GM12878 (cell line): ENCODE measurements around the gene BCO1. TPM values are rescaled to one million over a fixed set of nuclear protein-coding genes. Genes with fewer than 3 reads are reported as not detected.

Source experiments
- ATAC-seq: fragments of 200-7000 bp; cut with Tn5 transposase; 3 replicates; pipeline ENCODE4 v1.9.1; 2020; ENCODE audit warnings: mild to moderate bottlenecking, moderate library complexity
- BruUV-seq: library from RNA; stranded (reverse); fragments of 400-500 nt; replicated peaks from 2 replicates; lab custom pipeline; 2021; lab: Mats Ljungman, UMichigan
- CTCF ChIA-PET: fragments of 300-600 bp; sonication (Branson Sonifier 250); formaldehyde crosslinking; extraction: SDS; loops from one replicate; lab custom pipeline; 2021; ENCODE audit warnings: inconsistent platforms; lab: Yijun Ruan, JAX
- POLR2A ChIA-PET: fragments of 350-600 bp; formaldehyde crosslinking; extraction: SDS; loops from one replicate; lab custom pipeline; 2021; ENCODE audit warnings: inconsistent platforms; lab: Charles Lee
- RAD21 ChIA-PET: fragments of 300-600 bp; sonication (Branson Sonifier 250); formaldehyde crosslinking; loops from one replicate; lab custom pipeline; 2023; ENCODE audit warnings: antibody characterized with exemption; ENCODE audit not compliant: unreplicated experiment; lab: Charles Lee
- SMC1A ChIA-PET: fragments of 300-600 bp; sonication (Branson Sonifier 250); formaldehyde crosslinking; loops from one replicate; lab custom pipeline; 2023; ENCODE audit not compliant: unreplicated experiment, uncharacterized antibody; lab: Charles Lee
- DNase-seq: peaks from one replicate; pipeline ENCODE4 v3.0.0-alpha.2; 2011; ENCODE audit warnings: low read depth, low spot score
- FAIRE-seq: peaks from 3 replicates; lab custom pipeline; 2011; peaks lifted over from hg19 to GRCh38; lab: Jason Lieb, UNC
- H2AFZ ChIP-seq: 2 replicates; pipeline ENCODE4 v1.6.0; 2011; ENCODE audit warnings: low read depth, low read length, control low read depth; ENCODE audit not compliant: control insufficient read depth
- H3K27ac ChIP-seq: 2 replicates; pipeline ENCODE4 v1.5.1; 2011; ENCODE audit warnings: control low read depth; ENCODE audit not compliant: control insufficient read depth, insufficient read depth
- H3K27me3 ChIP-seq, 2 experiments: replicated peaks in 1 of 2; 2 replicates each; pipeline versions ENCODE4 v1.6.0 to v1.6.1; 2011; ENCODE audit warnings: low read length in 1 of 2; ENCODE audit not compliant: control insufficient read depth in 2 of 2, insufficient read depth in 2 of 2
- H3K36me3 ChIP-seq, 2 experiments: 2 replicates each; pipeline ENCODE4 v1.5.1; 2011; ENCODE audit warnings: low read length in 1 of 2; ENCODE audit not compliant: control insufficient read depth in 2 of 2, insufficient read depth in 2 of 2
- H3K4me1 ChIP-seq: 2 replicates; pipeline ENCODE4 v1.6.1; 2011; ENCODE audit warnings: mild to moderate bottlenecking, low read length, moderate library complexity, mixed read lengths; ENCODE audit not compliant: control insufficient read depth, insufficient read depth
- H3K4me2 ChIP-seq: 2 replicates; pipeline ENCODE4 v1.6.0; 2011; ENCODE audit warnings: control low read depth; ENCODE audit not compliant: control insufficient read depth, insufficient read depth
- H3K4me3 ChIP-seq: fragments of 200-600 bp; sonication (generic); 2 replicates; pipeline ENCODE4 v1.5.1; 2016
- H3K79me2 ChIP-seq: 2 replicates; pipeline ENCODE4 v1.6.0; 2011; ENCODE audit warnings: low read length; ENCODE audit not compliant: control insufficient read depth, insufficient read depth
- H3K9ac ChIP-seq: 2 replicates; pipeline ENCODE4 v1.8.0; 2011; ENCODE audit warnings: low read length, control low read depth, mixed read lengths; ENCODE audit not compliant: control insufficient read depth, insufficient read depth
- H3K9me3 ChIP-seq: replicated peaks from 3 replicates; pipeline ENCODE4 v1.5.1; 2011; ENCODE audit warnings: mild to moderate bottlenecking, low read length; ENCODE audit not compliant: control insufficient read depth, insufficient read depth
- H4K20me1 ChIP-seq: 2 replicates; pipeline ENCODE4 v1.6.0; 2011; ENCODE audit not compliant: control insufficient read depth, insufficient read depth
- BHLHE40 ChIP-seq, 2 experiments: fragments of 450-650 bp in 1 of 2; IDR thresholded peaks; 2 replicates each; pipeline ENCODE4 v1.6.1; 2011 to 2017; ENCODE audit warnings: low read depth in 2 of 2, borderline replicate concordance in 1 of 2, improper control_type of control experiment in 1 of 2, low read length in 1 of 2, mild to moderate bottlenecking in 1 of 2
- ESRRA ChIP-seq: IDR thresholded peaks from 2 replicates; pipeline ENCODE4 v1.6.1; 2012; ENCODE audit warnings: mild to moderate bottlenecking, low read length, improper control_type of control experiment
- EZH2 ChIP-seq: IDR thresholded peaks from 2 replicates; pipeline ENCODE4 v1.6.1; 2012; ENCODE audit warnings: low read depth, mild to moderate bottlenecking, control low read depth, inconsistent platforms, low read length, borderline replicate concordance; ENCODE audit not compliant: control insufficient read depth
- HCFC1 ChIP-seq: fragments of 150-350 bp; IDR thresholded peaks from 2 replicates; pipeline ENCODE4 v1.6.1; 2014; ENCODE audit warnings: low read length
- TBL1XR1 ChIP-seq: IDR thresholded peaks from 2 replicates; pipeline ENCODE4 v1.6.1; 2012; ENCODE audit warnings: low read depth, low read length, improper control_type of control experiment
- WGBS: methylation state at CpG from one replicate; pipeline ENCODE4 v1.1.6; 2016; ENCODE audit warnings: low lambda C conversion rate; ENCODE audit not compliant: insufficient replicate concordance, insufficient coverage; ENCODE audit errors: missing lambda C conversion rate; 5-methylcytosine and 5-hydroxymethylcytosine counted together
- in situ Hi-C: fragments of 300-500 bp; cut with MboI; formaldehyde crosslinking; loops from 9 replicates; pipeline ENCODE4 v1.14.3; 2018; ENCODE audit warnings: mixed read lengths
- intact Hi-C: fragments of 100-400 bp; cut with micrococcal nuclease; formaldehyde crosslinking; loops from one replicate; pipeline ENCODE4 v1.14.2; 2022; ENCODE audit not compliant: unreplicated experiment
- polyA plus RNA-seq, 11 experiments: library from polyadenylated mRNA; depleted of rRNA in 4 of 11; unstranded in 6 of 11; stranded (reverse) in 5 of 11; fragments of >200 nt; fragmentation: Nextera tagmentation in 4 of 11; fragmentation: Illumina TruSeq in 1 of 11; extraction: Ambion mirVana in 4 of 11; extraction: Trizol in 1 of 11; gene quantifications; 1 replicate in 1 of 11; 2 replicates in 10 of 11; pipeline versions ENCODE4 v1.2.1 to v1.2.3, GENCODE V29; 2011 to 2016; ENCODE audit warnings: inconsistent platforms in 2 of 11, missing spikeins in 2 of 11, low read depth in 1 of 11
- total RNA-seq, 4 experiments: library from RNA; depleted of rRNA in 3 of 4; stranded (reverse); fragments of >200 nt in 3 of 4; fragmentation: Illumina TruSeq in 1 of 4; extraction: Trizol in 1 of 4; gene quantifications; 2 replicates each; pipeline versions ENCODE4 v1.2.1 to v1.2.3, GENCODE V29; 2013 to 2021
- TF ChIP-seq, protein P1 (sequence below): fragments of 450-650 bp; IDR thresholded peaks from 2 replicates; pipeline ENCODE4 v1.6.1; 2014; ENCODE audit warnings: mild to moderate bottlenecking
- TF ChIP-seq, protein P2 (sequence below): IDR thresholded peaks from 2 replicates; pipeline ENCODE4 v1.6.1; 2012; ENCODE audit warnings: low read depth, low read length, improper control_type of control experiment
- TF ChIP-seq, protein P3 (sequence below): fragments of 450-650 bp; formaldehyde crosslinking; IDR thresholded peaks from 2 replicates; pipeline ENCODE4 v1.4.0; 2020; ENCODE audit warnings: mild to moderate bottlenecking, moderate library complexity

BCO1 gene
- total and polyA plus RNA-seq, 10 of the 15 experiments (the other 5 are each of a cell fraction or from before 2014, with no cell fraction given) = 0.09 to 0.21 (median 0.14) TPM; not detected in 7

DNA sequence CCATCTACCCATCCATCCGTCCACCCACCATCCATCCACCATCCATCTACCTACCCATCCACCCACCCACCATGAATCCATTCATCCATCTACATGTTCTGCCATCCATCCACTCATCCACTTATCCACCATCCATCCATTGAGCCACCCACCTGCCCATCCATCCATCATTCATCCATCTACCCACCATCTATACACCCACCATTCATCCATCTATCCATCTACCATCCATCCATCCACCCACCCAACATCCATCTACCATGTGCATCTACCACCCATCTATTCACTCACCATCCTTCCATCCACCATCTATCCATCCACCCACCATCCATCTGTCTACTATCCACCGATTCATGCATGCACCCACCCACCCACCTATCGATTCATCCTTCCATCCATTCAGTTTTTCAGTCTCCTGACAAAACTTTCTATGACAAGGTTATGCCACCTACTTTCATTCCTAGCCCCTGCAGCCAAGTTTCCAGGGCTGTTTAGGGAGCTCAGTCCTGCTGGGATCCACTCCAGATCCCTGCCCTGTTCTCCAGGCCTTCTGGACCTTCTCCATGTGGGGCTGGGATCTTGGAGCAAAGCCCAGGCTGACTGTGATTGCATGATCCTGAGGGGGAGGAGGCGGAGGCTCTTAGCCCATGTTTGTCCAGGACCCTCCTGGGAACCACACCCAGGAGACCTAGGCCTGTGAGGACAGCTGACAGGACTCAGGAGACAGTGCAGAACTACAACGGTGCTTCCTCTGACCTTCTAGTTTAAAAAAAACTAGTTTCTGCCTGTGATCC lies 27.4 kb downstream of the BCO1 start:
- Histone ChIP-seq H3K79me2 (no peaks in the 10 kb centered on the region), H3K27ac (no peak overlapping the region), H2AFZ (no peak overlapping the region), H3K4me3 (no peak overlapping the region), H3K36me3 (no peaks in the 10 kb centered on the region), H3K9me3 (no peaks in the 10 kb centered on the region), H4K20me1 (no peaks in the 10 kb centered on the region), H3K9ac (no peak overlapping the region), H3K27me3 (no peaks in the 10 kb centered on the region), H3K4me1 (no peaks in the 10 kb centered on the region), H3K4me2 (no peak overlapping the region)
- no peak for FAIRE-seq
- in situ Hi-C loops (no loop called here), intact Hi-C loops (loop anchor here (10.0 kb wide), 1 partner anchor 469 kb away; no protein-coding TSS in a partner anchor)
- ChIA-PET POLR2A (no interaction called here), SMC1A (no interaction called here), CTCF (no interaction called here), RAD21 (no interaction called here)
- DNase-seq = no peak
- no TSS peak for BruUV-seq
- WGBS = 30% methylated on average over 5 of the region's 5 CpGs
- no peak for ATAC-seq
- TF ChIP-seq, protein P1, sequence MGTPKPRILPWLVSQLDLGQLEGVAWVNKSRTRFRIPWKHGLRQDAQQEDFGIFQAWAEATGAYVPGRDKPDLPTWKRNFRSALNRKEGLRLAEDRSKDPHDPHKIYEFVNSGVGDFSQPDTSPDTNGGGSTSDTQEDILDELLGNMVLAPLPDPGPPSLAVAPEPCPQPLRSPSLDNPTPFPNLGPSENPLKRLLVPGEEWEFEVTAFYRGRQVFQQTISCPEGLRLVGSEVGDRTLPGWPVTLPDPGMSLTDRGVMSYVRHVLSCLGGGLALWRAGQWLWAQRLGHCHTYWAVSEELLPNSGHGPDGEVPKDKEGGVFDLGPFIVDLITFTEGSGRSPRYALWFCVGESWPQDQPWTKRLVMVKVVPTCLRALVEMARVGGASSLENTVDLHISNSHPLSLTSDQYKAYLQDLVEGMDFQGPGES = no peak
- TF ChIP-seq ESRRA (no peak), EZH2 (no peak), BHLHE40 (IDR thresholded peaks at IDR 0.05; ENCODE audit: borderline replicate concordance in 1 of 2, low read depth in 2 of 2, low read length in 1 of 2) (no peak), TBL1XR1 (no peak), HCFC1 (no peak)
- TF ChIP-seq, protein P2, sequence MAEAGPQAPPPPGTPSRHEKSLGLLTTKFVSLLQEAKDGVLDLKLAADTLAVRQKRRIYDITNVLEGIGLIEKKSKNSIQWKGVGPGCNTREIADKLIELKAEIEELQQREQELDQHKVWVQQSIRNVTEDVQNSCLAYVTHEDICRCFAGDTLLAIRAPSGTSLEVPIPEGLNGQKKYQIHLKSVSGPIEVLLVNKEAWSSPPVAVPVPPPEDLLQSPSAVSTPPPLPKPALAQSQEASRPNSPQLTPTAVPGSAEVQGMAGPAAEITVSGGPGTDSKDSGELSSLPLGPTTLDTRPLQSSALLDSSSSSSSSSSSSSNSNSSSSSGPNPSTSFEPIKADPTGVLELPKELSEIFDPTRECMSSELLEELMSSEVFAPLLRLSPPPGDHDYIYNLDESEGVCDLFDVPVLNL = no peak
- TF ChIP-seq, protein P3, sequence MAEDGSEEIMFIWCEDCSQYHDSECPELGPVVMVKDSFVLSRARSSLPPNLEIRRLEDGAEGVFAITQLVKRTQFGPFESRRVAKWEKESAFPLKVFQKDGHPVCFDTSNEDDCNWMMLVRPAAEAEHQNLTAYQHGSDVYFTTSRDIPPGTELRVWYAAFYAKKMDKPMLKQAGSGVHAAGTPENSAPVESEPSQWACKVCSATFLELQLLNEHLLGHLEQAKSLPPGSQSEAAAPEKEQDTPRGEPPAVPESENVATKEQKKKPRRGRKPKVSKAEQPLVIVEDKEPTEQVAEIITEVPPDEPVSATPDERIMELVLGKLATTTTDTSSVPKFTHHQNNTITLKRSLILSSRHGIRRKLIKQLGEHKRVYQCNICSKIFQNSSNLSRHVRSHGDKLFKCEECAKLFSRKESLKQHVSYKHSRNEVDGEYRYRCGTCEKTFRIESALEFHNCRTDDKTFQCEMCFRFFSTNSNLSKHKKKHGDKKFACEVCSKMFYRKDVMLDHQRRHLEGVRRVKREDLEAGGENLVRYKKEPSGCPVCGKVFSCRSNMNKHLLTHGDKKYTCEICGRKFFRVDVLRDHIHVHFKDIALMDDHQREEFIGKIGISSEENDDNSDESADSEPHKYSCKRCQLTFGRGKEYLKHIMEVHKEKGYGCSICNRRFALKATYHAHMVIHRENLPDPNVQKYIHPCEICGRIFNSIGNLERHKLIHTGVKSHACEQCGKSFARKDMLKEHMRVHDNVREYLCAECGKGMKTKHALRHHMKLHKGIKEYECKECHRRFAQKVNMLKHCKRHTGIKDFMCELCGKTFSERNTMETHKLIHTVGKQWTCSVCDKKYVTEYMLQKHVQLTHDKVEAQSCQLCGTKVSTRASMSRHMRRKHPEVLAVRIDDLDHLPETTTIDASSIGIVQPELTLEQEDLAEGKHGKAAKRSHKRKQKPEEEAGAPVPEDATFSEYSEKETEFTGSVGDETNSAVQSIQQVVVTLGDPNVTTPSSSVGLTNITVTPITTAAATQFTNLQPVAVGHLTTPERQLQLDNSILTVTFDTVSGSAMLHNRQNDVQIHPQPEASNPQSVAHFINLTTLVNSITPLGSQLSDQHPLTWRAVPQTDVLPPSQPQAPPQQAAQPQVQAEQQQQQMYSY (CRISPR knock-in tag) = no peak
